Measurements from ENCODE around the gene EML4. TPM values are rescaled to one million over a fixed set of nuclear protein-coding genes. Genes with fewer than 3 reads are reported as not detected.
A peak's percentile ranks its signal among the peaks of the same experiment; 100 is the strongest.

Gene EML4
- total RNA-seq, 2 experiments from 2014 or later, result 37.1 to 43.2 TPM

DNA sequence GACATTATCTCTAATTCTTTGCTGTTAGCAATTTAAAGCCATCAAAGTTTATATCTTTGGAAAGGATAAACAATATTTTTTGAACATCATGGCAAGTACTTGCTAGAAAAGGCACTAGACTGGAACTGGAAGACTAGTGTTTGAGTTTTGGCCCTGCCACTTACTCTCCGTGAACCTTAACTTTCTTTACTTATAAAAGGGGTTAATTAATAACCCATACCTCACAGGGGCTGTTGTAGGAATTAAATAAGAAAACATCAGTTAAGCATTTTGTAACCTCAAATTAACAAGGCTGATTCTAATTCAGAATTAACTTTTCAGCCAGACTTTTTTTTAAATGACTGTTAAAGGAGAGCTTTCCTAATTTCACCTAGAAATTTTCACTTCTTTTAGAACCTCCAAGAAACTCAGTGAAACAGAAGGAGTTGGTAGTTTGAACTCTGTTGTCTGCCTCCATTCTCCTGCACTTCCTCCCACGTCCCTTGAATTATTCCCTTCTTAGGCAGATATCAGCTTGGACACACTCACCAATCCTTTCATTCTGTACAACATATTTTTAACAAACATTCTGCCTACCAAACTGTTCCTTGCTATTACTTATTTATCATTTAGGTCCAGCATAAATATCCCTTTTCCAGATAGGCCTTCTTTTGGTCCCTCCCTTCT, 112.4 kb downstream of the EML4 start:
- ChIA-PET CTCF (ENCODE audit: unreplicated experiment) (no interaction called here), POLR2A (no interaction called here)
- Histone ChIP-seq H3K4me3 (ENCODE audit: low read depth, low read length, poor library complexity, severe bottlenecking) (no peak overlapping the region), H3K4me1 (ENCODE audit: insufficient read depth, low read length, poor library complexity, severe bottlenecking) (no peaks in the 10 kb centered on the region), H3K27ac (ENCODE audit: low read depth, low read length, poor library complexity, severe bottlenecking) (no peak overlapping the region), H3K79me2 (ENCODE audit: insufficient read depth, low read depth, low read length) (no peaks in the 10 kb centered on the region), H4K20me1 (ENCODE audit: insufficient read depth, low read length) (no peaks in the 10 kb centered on the region), H2AFZ (ENCODE audit: low read length) (no peak overlapping the region), H3K9me3 (ENCODE audit: low read length) (no peaks in the 10 kb centered on the region), H3K9me2 (ENCODE audit: insufficient read depth, low read length) (no peaks in the 10 kb centered on the region), H3K4me2 (ENCODE audit: low read length) (no peak overlapping the region), H3K36me3 (ENCODE audit: insufficient read depth, low read length) (peaks cover 4% of the 10 kb centered on the region)
- DNase-seq (ENCODE audit: low spot score), result no peak
- BruUV-seq (replicated peaks), result no TSS peak
- TF ChIP-seq, protein P1, sequence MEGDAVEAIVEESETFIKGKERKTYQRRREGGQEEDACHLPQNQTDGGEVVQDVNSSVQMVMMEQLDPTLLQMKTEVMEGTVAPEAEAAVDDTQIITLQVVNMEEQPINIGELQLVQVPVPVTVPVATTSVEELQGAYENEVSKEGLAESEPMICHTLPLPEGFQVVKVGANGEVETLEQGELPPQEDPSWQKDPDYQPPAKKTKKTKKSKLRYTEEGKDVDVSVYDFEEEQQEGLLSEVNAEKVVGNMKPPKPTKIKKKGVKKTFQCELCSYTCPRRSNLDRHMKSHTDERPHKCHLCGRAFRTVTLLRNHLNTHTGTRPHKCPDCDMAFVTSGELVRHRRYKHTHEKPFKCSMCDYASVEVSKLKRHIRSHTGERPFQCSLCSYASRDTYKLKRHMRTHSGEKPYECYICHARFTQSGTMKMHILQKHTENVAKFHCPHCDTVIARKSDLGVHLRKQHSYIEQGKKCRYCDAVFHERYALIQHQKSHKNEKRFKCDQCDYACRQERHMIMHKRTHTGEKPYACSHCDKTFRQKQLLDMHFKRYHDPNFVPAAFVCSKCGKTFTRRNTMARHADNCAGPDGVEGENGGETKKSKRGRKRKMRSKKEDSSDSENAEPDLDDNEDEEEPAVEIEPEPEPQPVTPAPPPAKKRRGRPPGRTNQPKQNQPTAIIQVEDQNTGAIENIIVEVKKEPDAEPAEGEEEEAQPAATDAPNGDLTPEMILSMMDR (conservative IDR thresholded peaks at IDR 0.05; ENCODE audit: low read length), result no peak
- TF ChIP-seq EZH2phosphoT487 (IDR thresholded peaks at IDR 0.05; ENCODE audit: borderline replicate concordance, low read depth, low read length), result no peak
- intact Hi-C loops (cut with micrococcal nuclease; ENCODE audit: unreplicated experiment), result no loop called here

- BruUV-seq (replicated peaks), result TSS peak; percentile 17
- no peak overlapping the region for H3K27ac ChIP-seq (ENCODE audit: low read depth, low read length, poor library complexity, severe bottlenecking)
- no peaks in the 10 kb centered on the region for H3K9me3 ChIP-seq (ENCODE audit: low read length)
- DNase-seq (ENCODE audit: low spot score), result no peak
- H3K4me3 ChIP-seq (ENCODE audit: low read depth, low read length, poor library complexity, severe bottlenecking), result no peak overlapping the region
- H2AFZ ChIP-seq (ENCODE audit: low read length), result no peak overlapping the region
- TF ChIP-seq, protein P1 (conservative IDR thresholded peaks at IDR 0.05; ENCODE audit: low read length), result no peak
- ChIA-PET POLR2A (no interaction called here), CTCF (ENCODE audit: unreplicated experiment) (no interaction called here)
- H4K20me1 ChIP-seq (ENCODE audit: insufficient read depth, low read length), result no peaks in the 10 kb centered on the region
- no peaks in the 10 kb centered on the region for H3K9me2 ChIP-seq (ENCODE audit: insufficient read depth, low read length)
- intact Hi-C loops (cut with micrococcal nuclease; ENCODE audit: unreplicated experiment), result no loop called here
- H3K79me2 ChIP-seq (ENCODE audit: insufficient read depth, low read depth, low read length), result no peaks in the 10 kb centered on the region
- no peaks in the 10 kb centered on the region for H3K4me1 ChIP-seq (ENCODE audit: insufficient read depth, low read length, poor library complexity, severe bottlenecking)
- H3K36me3 ChIP-seq (ENCODE audit: insufficient read depth, low read length), result peaks cover 4% of the 10 kb centered on the region
- H3K4me2 ChIP-seq (ENCODE audit: low read length), result no peak overlapping the region
Observed at GRCh38 chr2:42284019-42284418, 114.9 kb downstream of the EML4 start.

DNA sequence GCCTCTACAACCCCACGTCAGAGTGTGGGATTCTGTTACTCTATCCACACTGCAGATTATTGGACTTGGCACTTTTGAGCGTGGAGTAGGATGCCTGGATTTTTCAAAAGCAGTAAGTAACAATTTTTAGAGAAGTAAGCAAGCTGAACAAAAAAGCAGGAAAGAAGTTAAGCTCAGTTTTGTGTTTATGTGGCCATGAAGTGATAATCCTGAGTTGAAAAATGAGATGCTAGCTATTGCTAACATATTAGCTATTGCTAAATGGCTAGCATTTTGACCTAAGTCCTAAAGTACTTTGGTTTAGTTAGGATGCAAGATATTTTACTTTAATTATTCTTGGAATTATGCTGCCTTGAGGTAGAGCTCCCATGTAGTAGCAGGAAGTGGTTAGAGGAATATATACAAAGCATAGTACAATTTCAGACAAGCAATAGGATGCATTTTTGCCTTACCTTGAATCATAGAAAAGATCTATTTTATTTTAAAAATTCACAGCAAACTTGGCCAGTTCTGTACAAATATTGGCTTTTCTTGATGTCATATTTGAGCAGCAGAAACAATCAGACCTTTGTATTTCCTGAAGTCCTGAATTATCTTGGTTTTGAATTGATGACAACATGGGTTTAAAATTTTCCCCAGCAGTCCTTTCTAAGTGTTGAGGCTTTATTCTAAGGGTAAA, 117.3 kb downstream of the EML4 start:
- CTCF ChIA-PET (ENCODE audit: unreplicated experiment), result no interaction called here
- Histone ChIP-seq H3K9me3 (ENCODE audit: low read length) (no peaks in the 10 kb centered on the region), H3K4me2 (ENCODE audit: low read length) (no peak overlapping the region), H2AFZ (ENCODE audit: low read length) (no peak overlapping the region), H4K20me1 (ENCODE audit: insufficient read depth, low read length) (no peaks in the 10 kb centered on the region), H3K36me3 (ENCODE audit: insufficient read depth, low read length) (no peaks in the 10 kb centered on the region), H3K4me3 (ENCODE audit: low read depth, low read length, poor library complexity, severe bottlenecking) (no peak overlapping the region), H3K9me2 (ENCODE audit: insufficient read depth, low read length) (no peaks in the 10 kb centered on the region), H3K79me2 (ENCODE audit: insufficient read depth, low read depth, low read length) (no peaks in the 10 kb centered on the region), H3K4me1 (ENCODE audit: insufficient read depth, low read length, poor library complexity, severe bottlenecking) (no peaks in the 10 kb centered on the region), H3K27ac (ENCODE audit: low read depth, low read length, poor library complexity, severe bottlenecking) (no peak overlapping the region)
- no TSS peak for BruUV-seq (replicated peaks)
- TF ChIP-seq, protein P1 (conservative IDR thresholded peaks at IDR 0.05; ENCODE audit: low read length), result no peak
- TF ChIP-seq EZH2phosphoT487 (IDR thresholded peaks at IDR 0.05; ENCODE audit: borderline replicate concordance, low read depth, low read length), result no peak
- intact Hi-C loops (cut with micrococcal nuclease; ENCODE audit: unreplicated experiment), result no loop called here
- DNase-seq (ENCODE audit: low spot score), result no peak
- POLR2A ChIA-PET, result interaction anchor here (0.9 to 1.1 kb wide), 2 partner anchors 14 kb away, joined by 3 to 4 read pairs; no protein-coding TSS in a partner anchor
